GM04503 (cell line): Measurements from ENCODE around the gene RANBP3L.
"Not testable (repeated sequence)": the region's sequence is repeated elsewhere in the genome, so short reads cannot be mapped to it uniquely, and the experiment has no call there.

Experiments used
- DNase-seq: peaks from one replicate; pipeline ENCODE4 v3.0.0-alpha.2; 2012; ENCODE audit warnings: low read depth

RANBP3L gene

DNA sequence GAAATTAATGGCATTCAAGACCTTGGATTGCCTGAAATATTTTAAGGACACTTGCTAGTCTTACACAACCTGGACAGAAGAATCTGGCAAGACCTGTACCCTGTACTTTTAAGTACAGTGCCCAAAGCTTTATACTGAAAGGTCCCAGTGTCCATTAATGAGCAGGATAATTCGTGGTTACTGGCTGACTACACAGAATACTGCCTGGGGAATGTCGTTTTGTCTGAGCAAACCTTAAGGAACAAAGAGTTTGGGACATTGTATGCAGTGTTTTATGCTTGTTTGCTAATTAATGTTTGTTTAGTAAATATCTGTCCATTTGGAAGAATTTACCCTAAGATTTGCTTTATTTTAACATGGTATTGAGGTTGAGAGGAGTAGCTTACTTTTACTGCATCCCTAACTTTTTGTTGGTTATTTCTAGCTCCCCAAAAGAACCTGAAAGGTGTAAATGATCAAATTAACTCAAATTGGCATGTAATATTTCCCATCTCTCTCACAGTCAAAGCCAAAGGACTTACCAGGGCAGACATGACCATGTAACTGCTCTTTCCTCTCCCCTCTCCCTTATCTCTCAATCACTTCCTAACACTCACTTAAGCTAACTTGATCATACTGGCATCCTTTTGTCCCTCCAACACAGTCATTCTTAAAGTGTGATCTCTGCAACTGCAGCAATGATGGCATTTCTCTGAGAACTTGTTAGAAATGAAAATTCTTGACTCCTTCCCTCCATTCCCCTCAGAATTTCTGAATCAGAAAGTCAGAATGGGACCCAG, 15.7 kb downstream of the RANBP3L start:
- DNase-seq, result no peak

DNA sequence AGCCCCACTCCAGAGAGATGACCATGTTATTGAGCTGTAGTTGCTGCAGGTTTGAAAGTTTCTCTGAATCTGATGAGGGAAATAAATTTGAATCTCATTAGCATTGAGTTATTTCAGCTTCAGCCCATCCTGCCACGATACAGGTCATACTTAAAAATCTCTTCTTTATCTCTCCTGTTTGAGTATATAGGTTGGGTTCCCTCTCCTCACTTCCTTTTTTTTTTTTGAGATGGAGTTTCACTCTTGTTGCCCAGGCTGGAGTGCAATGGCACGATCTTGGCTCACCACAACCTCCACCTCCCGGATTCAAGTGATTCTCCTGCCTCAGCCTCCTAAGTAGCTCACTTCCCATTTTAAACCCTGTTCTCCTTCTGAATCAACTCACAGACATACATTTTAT, 17.9 kb downstream of the RANBP3L start:
- DNase-seq, result not testable (repeated sequence)

GRCh38 chr5:36281626-36282025, 20.1 kb downstream of the RANBP3L start:
- DNase-seq, result no peak

GRCh38 chr5:36279054-36279698, 22.5 kb downstream of the RANBP3L start:
- peak; percentile 37 for DNase-seq

- DNase-seq, result no peak
These were observed 24.1 kb downstream of the RANBP3L start for GRCh38 chr5:36277521-36278176.

GRCh38 chr5:36276864-36277263, 24.8 kb downstream of the RANBP3L start:
- no peak for DNase-seq

- no peak for DNase-seq
These were observed 27.7 kb downstream of the RANBP3L start for GRCh38 chr5:36273809-36274526.

GRCh38 chr5:36272136-36272690, 29.5 kb downstream of the RANBP3L start:
- no peak for DNase-seq

- DNase-seq, result no peak
These were observed 30.7 kb downstream of the RANBP3L start for GRCh38 chr5:36270876-36271575.

- no peak for DNase-seq
These were observed 31.5 kb downstream of the RANBP3L start for GRCh38 chr5:36270175-36270574.

GRCh38 chr5:36269478-36269877, 32.2 kb downstream of the RANBP3L start:
- no peak for DNase-seq

DNA sequence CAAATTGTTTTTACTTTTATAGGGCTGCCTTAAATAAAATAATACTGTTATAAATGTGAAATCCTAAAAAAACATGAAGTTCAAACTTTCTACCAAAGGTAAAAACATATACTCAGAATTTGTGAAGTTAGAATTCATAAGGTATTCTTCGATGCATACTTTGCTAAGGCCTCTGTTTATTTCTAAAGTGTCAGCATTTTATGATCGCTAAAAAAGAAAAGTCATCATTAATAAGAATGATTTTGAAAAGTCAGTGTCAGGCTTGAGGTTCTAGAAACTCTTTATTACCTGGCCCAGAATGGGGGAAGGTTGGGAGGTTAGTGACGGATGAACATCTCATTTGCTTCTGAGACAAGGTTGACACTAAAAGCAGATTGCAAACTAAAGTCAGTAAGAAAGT, 33.8 kb downstream of the RANBP3L start:
- no peak for DNase-seq

- no peak for DNase-seq
These were observed 37.4 kb downstream of the RANBP3L start for GRCh38 chr5:36264202-36264760.

DNA sequence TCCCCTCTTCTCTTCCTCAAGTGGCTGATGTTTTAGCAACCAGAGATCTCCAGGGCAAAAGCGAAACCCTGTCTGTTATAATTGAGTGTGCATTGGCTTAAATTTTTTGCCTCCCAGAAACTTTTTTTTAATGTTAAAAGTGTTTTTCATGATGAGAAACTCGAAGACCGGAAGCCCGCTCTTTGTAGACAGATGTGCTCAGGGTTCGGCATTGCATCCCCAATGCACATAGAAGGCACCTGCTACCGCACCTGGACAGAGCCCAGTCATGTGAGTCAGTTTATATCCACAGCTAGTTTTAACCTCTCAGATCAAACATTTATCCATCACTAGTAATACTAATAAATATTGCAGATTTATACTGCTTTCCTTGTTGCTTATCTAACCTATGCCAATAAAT, 40.5 kb downstream of the RANBP3L start:
- DNase-seq, result no peak

DNA sequence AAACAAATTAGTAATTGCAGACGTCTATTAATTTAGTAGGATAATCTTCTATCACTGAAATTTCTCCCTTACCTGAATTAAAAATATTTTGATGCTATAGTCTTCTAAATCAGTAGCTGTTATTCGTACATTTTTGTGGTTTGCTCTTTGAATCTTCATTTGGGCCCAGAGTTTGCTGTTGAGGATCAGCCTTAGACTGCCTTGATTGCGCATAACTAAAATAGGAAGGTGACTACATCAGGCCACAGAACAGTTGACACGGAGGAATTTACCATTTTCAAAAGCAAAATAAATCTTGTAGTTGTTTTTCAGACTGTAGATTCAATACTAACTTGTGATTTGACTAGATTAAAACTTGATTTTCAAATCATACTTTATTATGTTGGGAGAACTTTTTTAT, 48.1 kb downstream of the RANBP3L start:
- no peak for DNase-seq

DNA sequence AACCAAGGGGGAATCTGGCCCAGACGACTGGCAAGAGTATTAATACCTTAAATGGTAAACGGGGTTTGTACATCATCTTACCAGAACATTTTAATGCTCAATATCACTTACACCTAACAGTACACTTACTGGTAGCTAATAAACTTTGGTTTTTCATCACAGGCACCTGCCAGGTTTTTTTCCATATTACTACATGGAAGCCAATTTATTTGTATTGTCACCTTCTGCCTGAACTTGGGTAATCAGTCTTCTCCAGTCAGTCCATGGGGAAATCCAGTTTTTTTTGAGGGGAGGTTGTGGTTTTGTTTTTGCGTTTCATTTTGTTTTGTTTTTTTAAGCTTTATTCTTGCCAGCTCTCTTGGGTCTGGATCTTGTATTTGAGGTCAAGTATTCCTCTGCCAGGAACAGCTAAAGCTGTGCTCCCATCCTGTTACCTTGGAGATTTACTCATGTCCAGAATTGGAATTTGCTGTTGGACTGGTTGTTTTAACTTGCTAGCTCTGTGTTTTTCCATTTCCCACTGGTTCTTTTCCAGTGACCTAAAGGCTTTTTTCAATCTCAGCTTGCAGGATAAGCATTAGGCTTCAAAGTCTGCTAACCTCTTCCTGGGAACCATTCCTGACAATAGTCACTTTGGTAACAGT, 48.9 kb downstream of the RANBP3L start:
- DNase-seq, result peak; percentile 37

DNA sequence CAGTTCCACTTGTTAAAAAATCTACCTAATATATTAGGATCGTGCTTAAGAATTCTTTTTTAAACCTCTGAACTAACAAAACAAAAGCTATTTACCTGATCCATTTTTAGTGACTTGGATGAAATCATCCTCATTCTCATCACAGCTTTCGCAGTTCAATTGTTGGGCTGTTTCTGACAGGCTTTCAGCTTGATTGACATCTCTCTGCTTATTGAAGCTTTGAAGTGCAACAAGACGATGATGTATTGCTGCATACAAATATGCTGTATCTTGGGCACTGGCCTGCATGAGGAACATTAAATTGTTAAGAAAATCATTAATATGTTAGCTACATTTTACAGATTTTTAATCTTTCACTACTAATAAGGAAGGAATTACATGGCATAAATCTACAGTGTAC, 50.5 kb downstream of the RANBP3L start:
- no peak for DNase-seq

DNA sequence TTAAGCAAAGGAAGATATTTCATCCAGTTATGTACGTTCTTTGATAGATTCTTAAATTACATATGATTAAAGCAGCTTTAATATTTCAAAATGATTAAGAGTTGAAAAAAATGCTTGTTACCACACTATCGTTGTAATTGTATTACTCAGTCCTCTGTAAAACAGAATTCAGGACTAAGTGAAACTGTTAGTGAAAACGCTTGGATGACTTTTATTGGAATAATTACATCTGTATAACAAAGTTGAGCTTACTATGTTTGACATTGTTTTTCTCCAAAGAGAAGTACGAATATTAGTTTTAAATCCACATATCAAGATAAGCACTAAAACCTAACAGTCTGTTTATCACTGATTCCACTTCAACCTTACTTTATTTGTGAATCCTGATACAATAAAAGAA, 51.3 kb downstream of the RANBP3L start:
- DNase-seq, result no peak

GRCh38 chr5:36246036-36246800, 55.5 kb downstream of the RANBP3L start:
- DNase-seq, result no peak

GRCh38 chr5:36244076-36244475, 57.6 kb downstream of the RANBP3L start:
- no peak for DNase-seq
